PC-9 (cell line): ENCODE results near the gene SBNO2. TPM values are rescaled to one million over a fixed set of nuclear protein-coding genes. Genes with fewer than 3 reads are reported as not detected.
A peak's percentile ranks its signal among the peaks of the same experiment; 100 is the strongest.

Source experiments
- BruUV-seq: library from RNA; stranded (reverse); fragments of 400-500 nt; replicated peaks from 2 replicates; lab custom pipeline; 2021; lab: Mats Ljungman, UMichigan
- CTCF ChIA-PET: fragments of 300-600 bp; sonication (Branson Sonifier 250); formaldehyde crosslinking; loops from one replicate; lab custom pipeline; 2022; ENCODE audit warnings: antibody characterized with exemption; lab: Charles Lee
- POLR2A ChIA-PET: fragments of 300-600 bp; sonication (Branson Sonifier 250); formaldehyde crosslinking; loops from one replicate; lab custom pipeline; 2022; ENCODE audit warnings: antibody characterized with exemption; ENCODE audit not compliant: unreplicated experiment; lab: Charles Lee
- DNase-seq, 2 experiments: peaks; one replicate each; pipeline versions ENCODE4 v3.0.0 to v3.0.0-alpha.2; 2015 to 2022; ENCODE audit warnings: mixed read lengths in 1 of 2
- H2AFZ ChIP-seq: fragments of 200-600 bp; sonication (generic); 2 replicates; pipeline ENCODE4 v1.8.1; 2017; ENCODE audit warnings: antibody characterized with exemption
- H3F3A ChIP-seq: fragments of 200-600 bp; sonication (generic); 2 replicates; pipeline ENCODE4 v1.8.1; 2017; ENCODE audit warnings: antibody characterized with exemption, mild to moderate bottlenecking, low read depth; ENCODE audit not compliant: insufficient read depth
- H3K27ac ChIP-seq: fragments of 200-600 bp; sonication (generic); 2 replicates; pipeline ENCODE4 v1.6.1; 2016; ENCODE audit warnings: mixed run types
- H3K27me3 ChIP-seq: fragments of 200-600 bp; sonication (generic); 2 replicates; pipeline ENCODE4 v1.6.1; 2016; ENCODE audit warnings: low read depth, mixed run types; ENCODE audit not compliant: insufficient read depth
- H3K36me3 ChIP-seq: fragments of 200-600 bp; sonication (generic); 2 replicates; pipeline ENCODE4 v1.6.1; 2016; ENCODE audit warnings: low read depth, mixed run types
- H3K4me1 ChIP-seq: fragments of 200-600 bp; sonication (generic); replicated peaks from 2 replicates; pipeline ENCODE4 v1.6.1; 2016; ENCODE audit warnings: mixed run types; ENCODE audit not compliant: insufficient read depth
- H3K4me2 ChIP-seq: fragments of 200-600 bp; sonication (generic); 2 replicates; pipeline ENCODE4 v1.6.1; 2017; ENCODE audit warnings: mixed run types
- H3K4me3 ChIP-seq: fragments of 200-600 bp; sonication (generic); 2 replicates; pipeline ENCODE4 v1.6.1; 2016; ENCODE audit warnings: mixed run types
- H3K79me2 ChIP-seq: fragments of 200-600 bp; sonication (generic); 2 replicates; pipeline ENCODE4 v1.6.1; 2017; ENCODE audit warnings: low read depth, mixed run types
- H3K9me2 ChIP-seq: fragments of 200-600 bp; sonication (generic); 2 replicates; pipeline ENCODE4 v1.8.1; 2017; ENCODE audit warnings: mild to moderate bottlenecking; ENCODE audit not compliant: insufficient read depth
- H3K9me3 ChIP-seq: fragments of 200-600 bp; sonication (generic); 2 replicates; pipeline ENCODE4 v1.8.1; 2016; ENCODE audit warnings: low read depth; ENCODE audit not compliant: insufficient read depth
- H4K20me1 ChIP-seq: fragments of 200-600 bp; sonication (generic); 2 replicates; pipeline ENCODE4 v1.8.1; 2017; ENCODE audit not compliant: insufficient read depth
- EZH2 ChIP-seq: fragments of 200-600 bp; sonication (generic); IDR thresholded peaks from 2 replicates; pipeline ENCODE4 v1.8.0; 2017; ENCODE audit warnings: antibody characterized with exemption, low read depth
- intact Hi-C: fragments of 100-400 bp; cut with micrococcal nuclease; formaldehyde crosslinking; loops from one replicate; pipeline ENCODE4 v1.10.0; 2022; ENCODE audit not compliant: unreplicated experiment
- total RNA-seq: library from RNA; stranded (reverse); gene quantifications from 2 replicates; pipeline ENCODE4 v1.2.3, GENCODE V29; 2021
- TF ChIP-seq, protein P1 (sequence below): fragments of 200-600 bp; sonication (generic); conservative IDR thresholded peaks from 2 replicates; pipeline ENCODE4 v1.6.1; 2017; ENCODE audit warnings: mixed run types, antibody characterized with exemption, mild to moderate bottlenecking, moderate library complexity

SBNO2 gene
- total RNA-seq, 1 experiment from 2014 or later = 82.4 TPM

DNA sequence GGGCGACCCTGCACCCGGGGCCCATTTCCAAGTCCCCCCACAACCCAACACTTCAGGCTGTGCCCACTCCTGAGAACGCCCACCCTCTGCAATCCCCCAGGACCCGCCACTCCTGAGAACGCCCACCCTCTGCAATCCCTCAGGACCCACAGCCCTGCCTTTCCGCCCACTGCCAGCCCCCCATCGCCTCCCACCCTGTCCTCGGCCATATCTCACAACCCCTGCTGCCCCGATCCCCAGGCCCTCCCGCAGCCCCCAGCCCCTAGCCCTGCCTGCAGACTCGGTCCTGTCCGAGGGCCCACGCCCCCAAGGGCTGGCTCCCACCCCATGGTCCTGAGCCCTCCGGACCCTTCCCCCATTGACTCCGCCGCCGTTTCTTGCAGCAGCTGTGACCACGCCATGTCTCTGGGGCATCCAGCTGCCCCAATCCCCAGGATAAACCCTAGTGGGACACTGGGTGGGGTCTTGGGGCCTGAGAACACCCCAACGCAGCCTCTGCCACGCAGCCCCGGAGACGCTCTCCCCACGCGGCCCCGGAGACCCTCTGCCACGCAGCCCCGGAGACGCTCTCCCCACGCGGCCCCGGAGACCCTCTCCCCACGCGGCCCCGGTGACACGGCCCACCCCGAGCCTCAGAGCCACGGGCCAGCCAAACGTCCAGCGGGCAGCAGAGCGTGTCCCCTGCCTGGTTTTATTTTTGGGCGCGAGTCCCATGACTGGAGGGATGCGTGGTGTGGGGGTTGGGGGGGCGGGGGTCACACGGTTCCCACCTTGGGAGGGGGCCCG lies 17.0 kb downstream of the SBNO2 start:
- DNase-seq = no peak
- H3K36me3 ChIP-seq = no peaks in the 10 kb centered on the region
- H3F3A ChIP-seq = peaks cover 19% of the 10 kb centered on the region; the same call in 1 of the 2 replicates
- no peak overlapping the region for H2AFZ ChIP-seq
- no peaks in the 10 kb centered on the region for H3K9me3 ChIP-seq
- peaks cover 61% of the 10 kb centered on the region for H3K79me2 ChIP-seq
- ChIA-PET POLR2A (no interaction called here), CTCF (no interaction called here)
- TF ChIP-seq EZH2 = no peak
- TF ChIP-seq, protein P1, sequence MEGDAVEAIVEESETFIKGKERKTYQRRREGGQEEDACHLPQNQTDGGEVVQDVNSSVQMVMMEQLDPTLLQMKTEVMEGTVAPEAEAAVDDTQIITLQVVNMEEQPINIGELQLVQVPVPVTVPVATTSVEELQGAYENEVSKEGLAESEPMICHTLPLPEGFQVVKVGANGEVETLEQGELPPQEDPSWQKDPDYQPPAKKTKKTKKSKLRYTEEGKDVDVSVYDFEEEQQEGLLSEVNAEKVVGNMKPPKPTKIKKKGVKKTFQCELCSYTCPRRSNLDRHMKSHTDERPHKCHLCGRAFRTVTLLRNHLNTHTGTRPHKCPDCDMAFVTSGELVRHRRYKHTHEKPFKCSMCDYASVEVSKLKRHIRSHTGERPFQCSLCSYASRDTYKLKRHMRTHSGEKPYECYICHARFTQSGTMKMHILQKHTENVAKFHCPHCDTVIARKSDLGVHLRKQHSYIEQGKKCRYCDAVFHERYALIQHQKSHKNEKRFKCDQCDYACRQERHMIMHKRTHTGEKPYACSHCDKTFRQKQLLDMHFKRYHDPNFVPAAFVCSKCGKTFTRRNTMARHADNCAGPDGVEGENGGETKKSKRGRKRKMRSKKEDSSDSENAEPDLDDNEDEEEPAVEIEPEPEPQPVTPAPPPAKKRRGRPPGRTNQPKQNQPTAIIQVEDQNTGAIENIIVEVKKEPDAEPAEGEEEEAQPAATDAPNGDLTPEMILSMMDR = no peak
- BruUV-seq = no TSS peak
- H3K27me3 ChIP-seq = no peaks in the 10 kb centered on the region
- no peak overlapping the region for H3K4me3 ChIP-seq
- intact Hi-C loops = no loop called here
- no peak overlapping the region for H3K27ac ChIP-seq
- peaks cover 19% of the 10 kb centered on the region for H3K4me1 ChIP-seq
- no peak overlapping the region for H3K4me2 ChIP-seq
- peaks cover 38% of the 10 kb centered on the region for H4K20me1 ChIP-seq
- no peaks in the 10 kb centered on the region for H3K9me2 ChIP-seq

DNA sequence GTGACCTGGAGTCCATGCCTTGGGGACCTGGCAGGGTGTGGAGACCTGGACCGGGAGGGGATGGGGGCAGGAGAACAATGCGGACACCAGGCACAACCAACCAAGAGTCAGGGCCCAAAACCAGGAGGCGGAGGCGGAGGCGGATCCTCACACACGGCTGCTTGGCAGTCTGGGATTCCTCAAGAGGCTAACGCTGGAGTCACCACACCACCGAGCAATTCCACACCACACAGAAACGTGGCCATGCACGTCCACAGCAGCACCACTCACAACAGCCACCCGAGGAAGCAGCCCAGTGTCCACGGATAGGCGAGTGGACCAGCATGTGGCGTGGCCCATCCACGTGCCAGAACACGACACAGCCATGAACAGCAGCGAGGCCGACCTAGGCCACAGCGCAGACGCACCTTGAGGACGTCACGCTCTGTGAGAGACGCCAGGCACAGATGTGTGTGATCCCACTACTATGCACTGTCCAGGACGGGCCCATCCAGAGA lies 17.7 kb downstream of the SBNO2 start:
- H2AFZ ChIP-seq = no peak overlapping the region
- BruUV-seq = no TSS peak

More for the DNA sequence above, 17.7 kb downstream of the SBNO2 start:
- peaks cover 45% of the 10 kb centered on the region for H4K20me1 ChIP-seq
- H3K9me2 ChIP-seq = no peaks in the 10 kb centered on the region
- no peak overlapping the region for H3K27ac ChIP-seq
- H3K4me3 ChIP-seq = no peak overlapping the region
- TF ChIP-seq, protein P1 = no peak
- TF ChIP-seq EZH2 = no peak
- H3K36me3 ChIP-seq = no peaks in the 10 kb centered on the region
- H3K4me2 ChIP-seq = peak overlapping the region; percentile 74; the same call in 1 of the 2 replicates
- H3K4me1 ChIP-seq = peaks cover 19% of the 10 kb centered on the region
- no peaks in the 10 kb centered on the region for H3K27me3 ChIP-seq
- intact Hi-C loops = no loop called here
- H3K79me2 ChIP-seq = peaks cover 63% of the 10 kb centered on the region
- DNase-seq = no peak
- ChIA-PET CTCF (no interaction called here), POLR2A (no interaction called here)
- H3F3A ChIP-seq = peaks cover 23% of the 10 kb centered on the region; the same call in 1 of the 2 replicates
- H3K9me3 ChIP-seq = no peaks in the 10 kb centered on the region
